K562 (cell line): ENCODE results near the gene CSNK1G1. TPM values are rescaled to one million over a fixed set of nuclear protein-coding genes. Genes with fewer than 3 reads are reported as not detected.

Experiments used
- ATAC-seq: fragments of 200-7000 bp; cut with Tn5 transposase; 3 replicates; pipeline ENCODE4 v1.9.1; 2020; ENCODE audit warnings: moderate library complexity
- BruUV-seq: library from RNA; stranded (reverse); fragments of 400-500 nt; replicated peaks from 2 replicates; lab custom pipeline; 2021; lab: Mats Ljungman, UMichigan
- CTCF ChIA-PET: fragments of 300-600 bp; formaldehyde crosslinking; extraction: SDS; loops from one replicate; lab custom pipeline; 2021; ENCODE audit warnings: low intra/inter-chr PET ratio; lab: Yijun Ruan, JAX
- POLR2A ChIA-PET: fragments of 300-600, 350-650 bp; sonication (Branson Sonifier 250); formaldehyde crosslinking; extraction: SDS; loops from one replicate; lab custom pipeline; 2021; ENCODE audit warnings: antibody characterized with exemption, inconsistent platforms; lab: Yijun Ruan, JAX
- DNase-seq, 4 experiments: peaks; one replicate each; pipeline versions ENCODE4 v3.0.0 to v3.0.0-alpha.2; 2011 to 2018; ENCODE audit warnings: low spot score in 3 of 4, mixed read lengths in 3 of 4; ENCODE audit errors: extremely low read depth in 1 of 4
- FAIRE-seq: peaks from 2 replicates; lab custom pipeline; 2011; peaks lifted over from hg19 to GRCh38; lab: Jason Lieb, UNC
- H2AFZ ChIP-seq: 2 replicates; pipeline ENCODE4 v1.6.0; 2011; ENCODE audit warnings: low read depth, low read length, control low read depth, inconsistent platforms
- H3K27ac ChIP-seq: fragments of 200-600 bp; 3 replicates; pipeline ENCODE4 v1.8.0; 2011; ENCODE audit warnings: low read depth, mild to moderate bottlenecking, control low read depth, inconsistent platforms, low read length, moderate library complexity, mixed read lengths; ENCODE audit errors: extremely low read depth
- H3K27me3 ChIP-seq, 2 experiments: fragments of 300-600 bp in 1 of 2; 2 replicates in 1 of 2; 3 replicates in 1 of 2; pipeline versions ENCODE4 v1.6.0 to v1.8.0; 2011; ENCODE audit warnings: inconsistent platforms in 2 of 2, low read length in 2 of 2, mild to moderate bottlenecking in 1 of 2, mixed read lengths in 1 of 2, moderate library complexity in 1 of 2; ENCODE audit not compliant: control insufficient read depth in 2 of 2, insufficient read depth in 2 of 2
- H3K36me3 ChIP-seq: fragments of 300-600 bp; 3 replicates; pipeline ENCODE4 v1.8.0; 2011; ENCODE audit warnings: mild to moderate bottlenecking, low read length, inconsistent platforms; ENCODE audit not compliant: control insufficient read depth, insufficient read depth
- H3K4me1 ChIP-seq, 2 experiments: fragments of 200-600 bp in 1 of 2; replicated peaks in 1 of 2; 2 replicates in 1 of 2; 3 replicates in 1 of 2; pipeline versions ENCODE4 v1.5.1 to v1.8.0; 2011; ENCODE audit warnings: inconsistent platforms in 2 of 2, low read length in 2 of 2, mild to moderate bottlenecking in 1 of 2, mixed read lengths in 1 of 2, moderate library complexity in 1 of 2; ENCODE audit not compliant: control insufficient read depth in 2 of 2, insufficient read depth in 2 of 2
- H3K4me2 ChIP-seq: 2 replicates; pipeline ENCODE4 v1.6.1; 2011; ENCODE audit warnings: low read length, control low read depth, inconsistent platforms, mixed read lengths; ENCODE audit not compliant: insufficient read depth
- H3K4me3 ChIP-seq: fragments of 200-600 bp; sonication (generic), shearing (Covaris generic); 2 replicates; pipeline ENCODE4 v1.5.1; 2016; ENCODE audit warnings: control low read depth, inconsistent platforms
- H3K79me2 ChIP-seq: fragments of 200-600 bp; 3 replicates; pipeline ENCODE4 v1.8.0; 2011; ENCODE audit warnings: low read length, inconsistent platforms; ENCODE audit not compliant: control insufficient read depth, insufficient read depth
- H3K9ac ChIP-seq, 2 experiments: 2 replicates each; pipeline versions ENCODE4 v1.6.0 to v1.6.1; 2011; ENCODE audit warnings: low read depth in 2 of 2, low read length in 2 of 2, control low read depth in 1 of 2, inconsistent platforms in 1 of 2, mild to moderate bottlenecking in 1 of 2, mixed read lengths in 1 of 2; ENCODE audit not compliant: insufficient read depth in 1 of 2
- H3K9me1 ChIP-seq: one replicate; pipeline ENCODE4 v1.6.0; 2011; ENCODE audit warnings: inconsistent platforms, mild to moderate bottlenecking, low read length, moderate library complexity; ENCODE audit not compliant: control insufficient read depth, insufficient read depth
- H3K9me3 ChIP-seq: replicated peaks from 2 replicates; pipeline ENCODE4 v1.5.1; 2011; ENCODE audit warnings: low read depth, low read length, inconsistent platforms; ENCODE audit not compliant: control insufficient read depth, insufficient read depth
- H4K20me1 ChIP-seq: replicated peaks from 2 replicates; pipeline ENCODE4 v1.6.1; 2011; ENCODE audit warnings: low read length, inconsistent platforms, mixed read lengths; ENCODE audit not compliant: control insufficient read depth, insufficient read depth
- FOXM1 ChIP-seq, 2 experiments: fragments of 450-650 bp in 1 of 2; sonication (generic) in 1 of 2; formaldehyde crosslinking in 1 of 2; IDR thresholded peaks; 2 replicates each; pipeline versions ENCODE4 v1.6.1 to v1.9.0; 2017 to 2022; ENCODE audit warnings: low read depth in 2 of 2, mild to moderate bottlenecking in 2 of 2, missing genetic modification reagents in 1 of 2, moderate library complexity in 1 of 2
- MYBL2 ChIP-seq, 2 experiments: fragments of 450-650 bp in 1 of 2; sonication (generic) in 1 of 2; formaldehyde crosslinking in 1 of 2; IDR thresholded peaks; 2 replicates each; pipeline versions ENCODE4 v1.6.1 to v1.8.1; 2017 to 2022; ENCODE audit warnings: borderline replicate concordance in 1 of 2, inconsistent platforms in 1 of 2, low read depth in 1 of 2, mild to moderate bottlenecking in 1 of 2, missing genetic modification reagents in 1 of 2, moderate library complexity in 1 of 2
- MYC ChIP-seq, 2 experiments: fragments of 250-450 bp in 1 of 2; sonication (Bioruptor Pico) in 1 of 2; IDR thresholded peaks; 2 replicates each; pipeline versions ENCODE4 v1.5.1 to v1.6.1; 2012 to 2021; ENCODE audit warnings: low read depth in 2 of 2, borderline replicate concordance in 1 of 2, improper control_type of control experiment in 1 of 2, low read length in 1 of 2, mild to moderate bottlenecking in 1 of 2, moderate library complexity in 1 of 2
- WGBS: fragments of 100-300 bp; shearing (Covaris generic); methylation state at CpG from one replicate; pipeline ENCODE4 v1.1.6; 2016; ENCODE audit warnings: low coverage, mixed read lengths; ENCODE audit not compliant: insufficient coverage; ENCODE audit errors: missing lambda C conversion rate; 5-methylcytosine and 5-hydroxymethylcytosine counted together
- in situ Hi-C: fragments of 300-500 bp; cut with MboI; formaldehyde crosslinking; loops from 4 replicates; pipeline ENCODE4 v1.15.0; 2018; ENCODE audit warnings: inconsistent platforms, mixed read lengths
- intact Hi-C: fragments of 100-400 bp; cut with micrococcal nuclease; formaldehyde crosslinking; loops from 2 replicates; pipeline ENCODE4 v1.14.2; 2022
- polyA plus RNA-seq, 8 experiments: library from polyadenylated mRNA; depleted of rRNA in 4 of 8; stranded (reverse) in 5 of 8; unstranded in 3 of 8; fragments of >200 nt; fragmentation: Nextera tagmentation in 2 of 8; fragmentation: Illumina TruSeq in 1 of 8; extraction: Ambion mirVana in 2 of 8; extraction: Trizol in 1 of 8; gene quantifications; 2 replicates each; pipeline versions ENCODE4 v1.2.1 to v1.2.3, GENCODE V29; 2011 to 2014; ENCODE audit warnings: inconsistent platforms in 1 of 8, missing spikeins in 1 of 8
- total RNA-seq, 7 experiments: library from RNA; depleted of rRNA in 6 of 7; stranded (reverse); fragments of >200 nt in 6 of 7; fragmentation: Illumina TruSeq in 2 of 7; extraction: Trizol in 2 of 7; gene quantifications; 2 replicates each; pipeline versions ENCODE4 v1.2.1 to v1.2.3, GENCODE V29; 2011 to 2021; ENCODE audit warnings: low replicate concordance in 1 of 7
- TF ChIP-seq, protein P1 (sequence below): sonication (generic); formaldehyde crosslinking; IDR thresholded peaks from 2 replicates; pipeline ENCODE4 v1.8.0; 2023; ENCODE audit warnings: mild to moderate bottlenecking, missing genetic modification reagents

The CSNK1G1 gene
- total and polyA plus RNA-seq, 9 of the 15 experiments (the other 6 are each of a cell fraction or from before 2014, with no cell fraction given) = 4.5 to 18.5 (median 9.5) TPM

DNA sequence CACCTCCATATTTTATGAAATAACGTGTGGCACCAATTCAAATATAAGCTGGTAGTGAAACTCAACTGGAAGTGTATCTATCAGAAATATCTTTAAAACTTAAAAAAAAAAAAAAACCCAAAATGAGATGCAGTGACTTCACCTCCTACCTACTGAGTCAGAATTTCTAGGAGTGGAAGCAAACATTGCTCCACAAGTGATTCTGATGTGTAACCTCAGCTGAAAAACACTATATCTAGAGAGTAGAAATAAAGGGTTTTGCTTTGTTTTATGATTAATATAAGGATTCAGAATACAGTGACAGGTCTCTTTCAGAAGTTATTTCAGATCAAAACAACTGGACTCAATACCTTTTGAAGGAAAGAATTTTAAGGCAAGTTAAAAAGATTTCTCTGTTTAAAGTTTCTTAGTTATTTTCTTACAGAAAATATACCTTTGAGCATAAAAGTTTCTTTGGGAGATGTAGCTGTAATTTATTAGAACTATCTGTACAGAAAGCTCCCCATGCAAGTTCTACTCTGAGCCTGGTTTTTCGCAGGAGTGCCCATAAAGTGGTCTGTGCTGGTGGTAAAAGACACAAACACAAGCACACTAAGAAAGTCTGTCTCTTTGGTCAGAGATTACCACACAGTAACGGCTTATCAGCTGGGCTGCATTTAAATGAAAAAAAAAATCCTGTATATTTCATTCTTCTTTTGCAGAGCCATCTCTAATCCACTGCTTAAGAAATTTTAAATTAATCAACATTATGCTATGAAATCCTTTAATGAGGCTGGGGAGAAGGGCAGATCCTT is 133.2 kb downstream of the CSNK1G1 start:
- Histone ChIP-seq H2AFZ (no peak overlapping the region), H4K20me1 (no peaks in the 10 kb centered on the region), H3K9ac (peak overlapping the region in 1 of 2 experiments; percentile 18; a peak in 1 of 4 replicates), H3K9me3 (no peaks in the 10 kb centered on the region), H3K27me3 (no peaks in the 10 kb centered on the region), H3K4me2 (no peak overlapping the region), H3K4me3 (no peak overlapping the region), H3K79me2 (peaks cover 9% of the 10 kb centered on the region), H3K4me1 (peaks cover 3 to 25% of the 10 kb centered on the region in 2 experiments; a peak in 4 of 5 replicates), H3K9me1 (no peaks in the 10 kb centered on the region), H3K36me3 (no peaks in the 10 kb centered on the region), H3K27ac (0 out of 3 replicates have a peak overlapping the region, but pooled peaks have one; percentile 19)
- DNase-seq (peak in 1 of 4 experiments; percentile 26), FAIRE-seq (peak; percentile 54), ATAC-seq (peak; percentile 77)
- TF ChIP-seq MYBL2 (IDR thresholded peaks at IDR 0.05; ENCODE audit: low read depth) (peak; percentile 22; the same call in 1 of the 2 replicates), MYBL2 (CRISPR knock-in tag; IDR thresholded peaks at IDR 0.05; ENCODE audit: borderline replicate concordance) (no peak), MYC (IDR thresholded peaks at IDR 0.05; ENCODE audit: low read depth, low read length) (0 out of 2 replicates have a peak, but pooled peaks have one; percentile 3), MYC (CRISPR knock-in tag; IDR thresholded peaks at IDR 0.05; ENCODE audit: borderline replicate concordance, low read depth) (no peak), FOXM1 (IDR thresholded peaks at IDR 0.05; ENCODE audit: low read depth) (peak; percentile 27; the same call in 1 of the 2 replicates), FOXM1 (CRISPR knock-in tag; IDR thresholded peaks at IDR 0.05; ENCODE audit: low read depth) (no peak)
- TF ChIP-seq, protein P1, sequence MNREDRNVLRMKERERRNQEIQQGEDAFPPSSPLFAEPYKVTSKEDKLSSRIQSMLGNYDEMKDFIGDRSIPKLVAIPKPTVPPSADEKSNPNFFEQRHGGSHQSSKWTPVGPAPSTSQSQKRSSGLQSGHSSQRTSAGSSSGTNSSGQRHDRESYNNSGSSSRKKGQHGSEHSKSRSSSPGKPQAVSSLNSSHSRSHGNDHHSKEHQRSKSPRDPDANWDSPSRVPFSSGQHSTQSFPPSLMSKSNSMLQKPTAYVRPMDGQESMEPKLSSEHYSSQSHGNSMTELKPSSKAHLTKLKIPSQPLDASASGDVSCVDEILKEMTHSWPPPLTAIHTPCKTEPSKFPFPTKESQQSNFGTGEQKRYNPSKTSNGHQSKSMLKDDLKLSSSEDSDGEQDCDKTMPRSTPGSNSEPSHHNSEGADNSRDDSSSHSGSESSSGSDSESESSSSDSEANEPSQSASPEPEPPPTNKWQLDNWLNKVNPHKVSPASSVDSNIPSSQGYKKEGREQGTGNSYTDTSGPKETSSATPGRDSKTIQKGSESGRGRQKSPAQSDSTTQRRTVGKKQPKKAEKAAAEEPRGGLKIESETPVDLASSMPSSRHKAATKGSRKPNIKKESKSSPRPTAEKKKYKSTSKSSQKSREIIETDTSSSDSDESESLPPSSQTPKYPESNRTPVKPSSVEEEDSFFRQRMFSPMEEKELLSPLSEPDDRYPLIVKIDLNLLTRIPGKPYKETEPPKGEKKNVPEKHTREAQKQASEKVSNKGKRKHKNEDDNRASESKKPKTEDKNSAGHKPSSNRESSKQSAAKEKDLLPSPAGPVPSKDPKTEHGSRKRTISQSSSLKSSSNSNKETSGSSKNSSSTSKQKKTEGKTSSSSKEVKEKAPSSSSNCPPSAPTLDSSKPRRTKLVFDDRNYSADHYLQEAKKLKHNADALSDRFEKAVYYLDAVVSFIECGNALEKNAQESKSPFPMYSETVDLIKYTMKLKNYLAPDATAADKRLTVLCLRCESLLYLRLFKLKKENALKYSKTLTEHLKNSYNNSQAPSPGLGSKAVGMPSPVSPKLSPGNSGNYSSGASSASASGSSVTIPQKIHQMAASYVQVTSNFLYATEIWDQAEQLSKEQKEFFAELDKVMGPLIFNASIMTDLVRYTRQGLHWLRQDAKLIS = no peak
- ChIA-PET CTCF (no interaction called here), POLR2A (interaction anchor here (0.7 to 2.8 kb wide), 3 partner anchors 10 to 29 kb away, joined by 3 to 14 read pairs (median 3); no protein-coding TSS in a partner anchor)
- 34% methylated on average over 3 of the region's 3 CpGs for WGBS
- intact Hi-C loops = no loop called here
- in situ Hi-C loops = loop anchor here (25.0 kb wide), 1 partner anchor 440 kb away; no protein-coding TSS in a partner anchor
- no TSS peak for BruUV-seq
